H9 (cell line): ENCODE data around the gene PRKAR1A. TPM values are rescaled to one million over a fixed set of nuclear protein-coding genes. Genes with fewer than 3 reads are reported as not detected.

Experiments
- DNase-seq: peaks from one replicate; pipeline ENCODE4 v3.0.0-alpha.2; 2017
- H2AFZ ChIP-seq: one replicate; pipeline ENCODE4 v1.6.1; 2013; ENCODE audit warnings: mild to moderate bottlenecking, low read length, control low read depth, moderate library complexity
- H2AK5ac ChIP-seq: 2 replicates; pipeline ENCODE4 v1.6.1; 2013; ENCODE audit warnings: low read length, control low read depth, mixed read lengths; ENCODE audit not compliant: insufficient read length
- H2BK120ac ChIP-seq: one replicate; pipeline ENCODE4 v1.6.1; 2013; ENCODE audit warnings: low read depth, mild to moderate bottlenecking, low read length, control low read depth, inconsistent platforms; ENCODE audit not compliant: poor library complexity, severe bottlenecking
- H2BK12ac ChIP-seq: 2 replicates; pipeline ENCODE4 v1.6.1; 2013; ENCODE audit warnings: low read length, control low read depth, mixed read lengths, low read depth; ENCODE audit not compliant: insufficient read length
- H2BK15ac ChIP-seq: 2 replicates; pipeline ENCODE4 v1.6.1; 2013; ENCODE audit warnings: low read depth, low read length, control low read depth
- H2BK20ac ChIP-seq: one replicate; pipeline ENCODE4 v1.6.1; 2013; ENCODE audit warnings: low read depth, mild to moderate bottlenecking, low read length, control low read depth, inconsistent platforms; ENCODE audit not compliant: poor library complexity, severe bottlenecking
- H2BK5ac ChIP-seq: 2 replicates; pipeline ENCODE4 v1.6.1; 2013; ENCODE audit warnings: low read length, control low read depth, mixed read lengths; ENCODE audit not compliant: insufficient read length
- H3K14ac ChIP-seq: 2 replicates; pipeline ENCODE4 v1.6.1; 2013; ENCODE audit warnings: low read length, control low read depth; ENCODE audit not compliant: insufficient read depth
- H3K18ac ChIP-seq: 2 replicates; pipeline ENCODE4 v1.6.1; 2013; ENCODE audit warnings: low read depth, mild to moderate bottlenecking, mixed read lengths, low read length, control low read depth; ENCODE audit not compliant: insufficient read length
- H3K23ac ChIP-seq: 2 replicates; pipeline ENCODE4 v1.6.1; 2013; ENCODE audit warnings: low read length, control low read depth, mixed read lengths, low read depth; ENCODE audit not compliant: insufficient read length
- H3K23me2 ChIP-seq: 2 replicates; pipeline ENCODE4 v1.6.1; 2013; ENCODE audit warnings: low read depth, mild to moderate bottlenecking, mixed read lengths, low read length, control low read depth; ENCODE audit not compliant: insufficient read length, poor library complexity, severe bottlenecking
- H3K27ac ChIP-seq: 2 replicates; pipeline ENCODE4 v1.5.1; 2013; ENCODE audit warnings: low read length, control low read depth, mixed read lengths, low read depth; ENCODE audit not compliant: insufficient read length
- H3K27me3 ChIP-seq: 2 replicates; pipeline ENCODE4 v1.6.1; 2013; ENCODE audit warnings: low read length, control low read depth, inconsistent platforms; ENCODE audit not compliant: insufficient read depth
- H3K4ac ChIP-seq: 2 replicates; pipeline ENCODE4 v1.6.1; 2013; ENCODE audit warnings: low read depth, mild to moderate bottlenecking, control low read depth, inconsistent platforms, low read length, moderate library complexity
- H3K4me1 ChIP-seq: 2 replicates; pipeline ENCODE4 v1.6.1; 2013; ENCODE audit warnings: low read length, control low read depth, inconsistent platforms; ENCODE audit not compliant: insufficient read depth
- H3K4me2 ChIP-seq: 2 replicates; pipeline ENCODE4 v1.6.1; 2013; ENCODE audit warnings: low read length, control low read depth, mixed read lengths; ENCODE audit not compliant: insufficient read length, insufficient read depth
- H3K56ac ChIP-seq: 2 replicates; pipeline ENCODE4 v1.6.1; 2013; ENCODE audit warnings: low read depth, mild to moderate bottlenecking, mixed read lengths, low read length, control low read depth; ENCODE audit not compliant: insufficient read length
- H3K79me1 ChIP-seq: 2 replicates; pipeline ENCODE4 v1.6.1; 2013; ENCODE audit warnings: low read depth, mild to moderate bottlenecking, moderate library complexity, low read length, control low read depth, inconsistent platforms; ENCODE audit not compliant: insufficient read depth, poor library complexity, severe bottlenecking
- H3K79me2 ChIP-seq: 2 replicates; pipeline ENCODE4 v1.6.1; 2013; ENCODE audit warnings: low read length, control low read depth, inconsistent platforms; ENCODE audit not compliant: insufficient read depth
- H3K9ac ChIP-seq: 2 replicates; pipeline ENCODE4 v1.6.1; 2013; ENCODE audit warnings: low read length, control low read depth, mixed read lengths; ENCODE audit not compliant: insufficient read length; ENCODE audit errors: extremely low read depth
- H3K9me3 ChIP-seq: one replicate; pipeline ENCODE4 v1.6.1; 2013; ENCODE audit warnings: low read depth, low read length, inconsistent platforms; ENCODE audit not compliant: control insufficient read depth
- H3T11ph ChIP-seq: one replicate; pipeline ENCODE4 v1.6.1; 2013; ENCODE audit warnings: mild to moderate bottlenecking, low read length, control low read depth, inconsistent platforms
- H4K20me1 ChIP-seq: one replicate; pipeline ENCODE4 v1.6.1; 2013; ENCODE audit not compliant: control insufficient read depth, insufficient read length, insufficient read depth
- H4K5ac ChIP-seq: 2 replicates; pipeline ENCODE4 v1.6.1; 2013; ENCODE audit warnings: low read depth, mild to moderate bottlenecking, mixed read lengths, low read length, control low read depth; ENCODE audit not compliant: insufficient read length
- H4K8ac ChIP-seq: replicated peaks from 2 replicates; pipeline ENCODE4 v1.6.1; 2013; ENCODE audit warnings: low read length, control low read depth, mixed read lengths, low read depth; ENCODE audit not compliant: insufficient read length
- H4K91ac ChIP-seq: 2 replicates; pipeline ENCODE4 v1.6.1; 2013; ENCODE audit warnings: low read depth, mild to moderate bottlenecking, moderate library complexity, mixed read lengths, low read length, control low read depth; ENCODE audit not compliant: insufficient read length
- H3K27ac Mint-ChIP-seq, 3 experiments: 2 replicates in 2 of 3; 3 replicates in 1 of 3; pipeline ENCODE4 v1.8.0; 2020 to 2021; ENCODE audit warnings: mixed read lengths in 3 of 3, mild to moderate bottlenecking in 1 of 3, moderate library complexity in 1 of 3
- H3K27me3 Mint-ChIP-seq: 2 replicates; pipeline ENCODE4 v1.8.0; 2021; ENCODE audit warnings: low read depth, mild to moderate bottlenecking, moderate library complexity, mixed read lengths
- H3K36me3 Mint-ChIP-seq, 3 experiments: 2 replicates in 2 of 3; 3 replicates in 1 of 3; pipeline ENCODE4 v1.8.0; 2020 to 2021; ENCODE audit warnings: low read depth in 3 of 3, mixed read lengths in 3 of 3; ENCODE audit not compliant: insufficient read depth in 1 of 3
- H3K4me1 Mint-ChIP-seq, 2 experiments: 2 replicates each; pipeline ENCODE4 v1.8.0; 2020; ENCODE audit warnings: mixed read lengths in 2 of 2
- H3K4me3 Mint-ChIP-seq, 2 experiments: 2 replicates in 1 of 2; 3 replicates in 1 of 2; pipeline ENCODE4 v1.8.0; 2020 to 2021; ENCODE audit warnings: mild to moderate bottlenecking in 2 of 2, mixed read lengths in 2 of 2, moderate library complexity in 1 of 2
- H3K9me3 Mint-ChIP-seq, 2 experiments: 2 replicates in 1 of 2; 3 replicates in 1 of 2; pipeline ENCODE4 v1.8.0; 2020; ENCODE audit warnings: mild to moderate bottlenecking in 2 of 2, mixed read lengths in 2 of 2, moderate library complexity in 1 of 2
- CTCF ChIP-seq: fragments of 200-600 bp; sonication (generic); conservative IDR thresholded peaks from 3 replicates; pipeline ENCODE4 v1.8.0; 2021; ENCODE audit warnings: antibody characterized with exemption, mild to moderate bottlenecking
- WGBS: extraction: QIAGEN DNeasy Blood & Tissue Kit; methylation state at CpG from one replicate; pipeline ENCODE4 v1.1.7; 2013; ENCODE audit warnings: missing lambda C conversion rate, low lambda C conversion rate, mixed read lengths; ENCODE audit not compliant: insufficient read length; ENCODE audit errors: extremely low coverage; 5-methylcytosine and 5-hydroxymethylcytosine counted together
- total RNA-seq: library from RNA; stranded (reverse); gene quantifications from 2 replicates; pipeline ENCODE4 v1.2.1, GENCODE V29; 2021

Gene PRKAR1A
- total RNA-seq, 1 experiment from 2014 or later = 171 TPM

GRCh38 chr17:68598074-68598473 is 85.8 kb downstream of the PRKAR1A start:
- Histone ChIP-seq H3K4me2 (no peak overlapping the region), H3K9ac (no peak overlapping the region), H2BK5ac (no peak overlapping the region), H3K9me3 (no peaks in the 10 kb centered on the region), H3K14ac (no peak overlapping the region), H2AFZ (no peak overlapping the region), H2BK20ac (no peak overlapping the region), H4K20me1 (no peaks in the 10 kb centered on the region), H3K4me1 (0 out of 2 replicates have a peak, but pooled peaks cover 1% of the 10 kb centered on the region), H2BK12ac (no peak overlapping the region), H3K23ac (no peak overlapping the region), H3K56ac (no peak overlapping the region), H4K91ac (no peak overlapping the region), H3K4ac (no peak overlapping the region), H3T11ph (no peak overlapping the region), H2BK120ac (no peak overlapping the region), H4K5ac (no peak overlapping the region), H2BK15ac (no peak overlapping the region), H3K18ac (no peak overlapping the region), H3K23me2 (peaks cover 7% of the 10 kb centered on the region), H3K27me3 (peaks cover 10% of the 10 kb centered on the region; the same call in 1 of the 2 replicates), H3K79me2 (0 out of 2 replicates have a peak, but pooled peaks cover 1% of the 10 kb centered on the region), H3K27ac (no peak overlapping the region), H3K79me1 (no peaks in the 10 kb centered on the region), H4K8ac (no peak overlapping the region), H2AK5ac (no peak overlapping the region)
- no peaks in the 10 kb centered on the region for H3K9me3 Mint-ChIP-seq
- H3K27ac Mint-ChIP-seq = no peak overlapping the region; a peak in 1 of 7 replicates
- H3K27me3 Mint-ChIP-seq = peaks cover 27% of the 10 kb centered on the region
- TF ChIP-seq CTCF = no peak
- peaks cover 0 to 55% (median 31%) of the 10 kb centered on the region in 3 experiments; a peak in 5 of 7 replicates for H3K36me3 Mint-ChIP-seq
- no CpG with 5 or more reads among the region's 4 CpGs for WGBS
- peak overlapping the region in 1 of 2 experiments; percentile 94; a peak in 2 of 5 replicates for H3K4me3 Mint-ChIP-seq
- peaks cover 35 to 49% of the 10 kb centered on the region in 2 experiments for H3K4me1 Mint-ChIP-seq
- DNase-seq = no peak
